Sciatic nerve (tissue), 2 donors: ENCODE results near the gene PGM5. TPM values are rescaled to one million over a fixed set of nuclear protein-coding genes. Genes with fewer than 3 reads are reported as not detected.

Experiments used
- ATAC-seq: fragments of 200-7000 bp; cut with Tn5 transposase; one replicate; pipeline ENCODE4 v1.9.1; 2020; ENCODE audit warnings: mild to moderate bottlenecking, moderate library complexity
- DNase-seq: peaks from one replicate; pipeline ENCODE4 v3.0.0-alpha.2; 2020; ENCODE audit warnings: low spot score
- intact Hi-C: fragments of 100-400 bp; cut with DNase I; formaldehyde crosslinking; loops from one replicate; pipeline ENCODE4 v1.14.2; 2022
- total RNA-seq: library from RNA; stranded (reverse); fragmentation: NEBNext Ultra II Directional; extraction: Animal tissue kit (Norgen Biotek cat#: 25700); gene quantifications from one replicate; pipeline ENCODE4 v1.2.1, GENCODE V29; 2021
- donor health status: DM: no; HTN: no; CAD: no.
- donor health status: DM: no; HTN: no; CAD: no.

PGM5 gene
- total RNA-seq, 1 donor from 2014 or later, result 28.4 TPM

GRCh38 chr9:68419901-68420300 lies 63.5 kb downstream of the PGM5 start:
- intact Hi-C loops, result no loop called here
- no peak for DNase-seq
- no peak for ATAC-seq

- ATAC-seq, result no peak
- intact Hi-C loops, result no loop called here
These were observed 70.3 kb downstream of the PGM5 start for GRCh38 chr9:68426755-68427154.

GRCh38 chr9:68427216-68427977 lies 71.0 kb downstream of the PGM5 start:
- DNase-seq (no peak), ATAC-seq (peak; percentile 76)
- intact Hi-C loops, result no loop called here

More at GRCh38 chr9:68426755-68427154, 70.3 kb downstream of the PGM5 start:
- no peak for DNase-seq

GRCh38 chr9:68428481-68428880 lies 72.1 kb downstream of the PGM5 start:
- ATAC-seq (no peak), DNase-seq (no peak)
- intact Hi-C loops, result no loop called here

GRCh38 chr9:68429631-68430030 lies 73.2 kb downstream of the PGM5 start:
- ATAC-seq (no peak), DNase-seq (no peak)
- intact Hi-C loops, result no loop called here

- DNase-seq (no peak), ATAC-seq (no peak)
- intact Hi-C loops, result no loop called here
These were observed 74.9 kb downstream of the PGM5 start for GRCh38 chr9:68431307-68431706.

GRCh38 chr9:68433531-68434110 lies 77.2 kb downstream of the PGM5 start:
- DNase-seq (no peak), ATAC-seq (no peak)
- intact Hi-C loops, result no loop called here

- DNase-seq, result no peak
- intact Hi-C loops, result no loop called here
- no peak for ATAC-seq
These were observed 81.4 kb downstream of the PGM5 start for GRCh38 chr9:68437785-68438184.

GRCh38 chr9:68443624-68444023 lies 87.2 kb downstream of the PGM5 start:
- DNase-seq (no peak), ATAC-seq (no peak)
- intact Hi-C loops, result no loop called here

- intact Hi-C loops, result no loop called here
- DNase-seq (no peak), ATAC-seq (peak; percentile 13)
These were observed 90.4 kb downstream of the PGM5 start for GRCh38 chr9:68446836-68447235.

- intact Hi-C loops, result no loop called here
- ATAC-seq (no peak), DNase-seq (no peak)
These were observed 91.2 kb downstream of the PGM5 start for GRCh38 chr9:68447611-68448010.

- DNase-seq (no peak), ATAC-seq (no peak)
- intact Hi-C loops, result no loop called here
These were observed 98.3 kb downstream of the PGM5 start for GRCh38 chr9:68454579-68455334.

GRCh38 chr9:68455451-68455850 lies 99.0 kb downstream of the PGM5 start:
- DNase-seq, result no peak
- intact Hi-C loops, result no loop called here
- no peak for ATAC-seq

- no peak for DNase-seq
- no peak for ATAC-seq
- intact Hi-C loops, result no loop called here
These were observed 101.4 kb downstream of the PGM5 start for GRCh38 chr9:68457803-68458202.

- intact Hi-C loops, result no loop called here
- ATAC-seq (no peak), DNase-seq (no peak)
These were observed 102.5 kb downstream of the PGM5 start for GRCh38 chr9:68458918-68459317.

GRCh38 chr9:68462105-68462775 lies 105.8 kb downstream of the PGM5 start:
- ATAC-seq (no peak), DNase-seq (no peak)
- intact Hi-C loops, result no loop called here

GRCh38 chr9:68470067-68470466 lies 113.7 kb downstream of the PGM5 start:
- intact Hi-C loops, result no loop called here
- ATAC-seq (no peak), DNase-seq (no peak)

- ATAC-seq, result no peak
- intact Hi-C loops, result no loop called here
- DNase-seq, result no peak
These were observed 114.2 kb downstream of the PGM5 start for GRCh38 chr9:68470634-68471033.

GRCh38 chr9:68472119-68472518 lies 115.7 kb downstream of the PGM5 start:
- ATAC-seq (no peak), DNase-seq (no peak)
- intact Hi-C loops, result no loop called here

GRCh38 chr9:68473790-68474189 lies 117.4 kb downstream of the PGM5 start:
- intact Hi-C loops, result no loop called here
- ATAC-seq (no peak), DNase-seq (no peak)
